G401.6 (cell line): Measurements from ENCODE around the gene ADD3.
"Not testable (repeated sequence)": the region's sequence is repeated elsewhere in the genome, so short reads cannot be mapped to it uniquely, and the experiment has no call there.

Source experiments
- FAIRE-seq: peaks from 2 replicates; lab custom pipeline; 2012; peaks lifted over from hg19 to GRCh38; lab: Jason Lieb, UNC

The ADD3 gene

GRCh38 chr10:110035070-110035921, 27.5 kb downstream of the ADD3 start:
- no peak for FAIRE-seq

GRCh38 chr10:110036640-110037039, 28.9 kb downstream of the ADD3 start:
- no peak for FAIRE-seq

- FAIRE-seq: no peak
Measured at GRCh38 chr10:110039254-110039653, 31.5 kb downstream of the ADD3 start.

- no peak for FAIRE-seq
Measured at GRCh38 chr10:110040108-110040507, 32.3 kb downstream of the ADD3 start.

- FAIRE-seq: no peak
Measured at GRCh38 chr10:110040767-110041478, 33.1 kb downstream of the ADD3 start.

- no peak for FAIRE-seq
Measured at GRCh38 chr10:110041479-110041829, 33.7 kb downstream of the ADD3 start.

- FAIRE-seq: no peak
Measured at GRCh38 chr10:110042181-110042580, 34.4 kb downstream of the ADD3 start.

- no peak for FAIRE-seq
Measured at GRCh38 chr10:110042891-110043290, 35.1 kb downstream of the ADD3 start.

GRCh38 chr10:110044681-110045080, 36.9 kb downstream of the ADD3 start:
- FAIRE-seq: no peak

- no peak for FAIRE-seq
Measured at GRCh38 chr10:110045772-110046171, 38.0 kb downstream of the ADD3 start.

- FAIRE-seq: not testable (repeated sequence)
Measured at GRCh38 chr10:110048145-110048544, 40.4 kb downstream of the ADD3 start.

GRCh38 chr10:110048781-110049180, 41.0 kb downstream of the ADD3 start:
- FAIRE-seq: no peak

- not testable (repeated sequence) for FAIRE-seq
Measured at GRCh38 chr10:110049889-110050591, 42.3 kb downstream of the ADD3 start.

- FAIRE-seq: no peak
Measured at GRCh38 chr10:110051487-110051886, 43.7 kb downstream of the ADD3 start.

- no peak for FAIRE-seq
Measured at GRCh38 chr10:110052916-110053315, 45.1 kb downstream of the ADD3 start.

- no peak for FAIRE-seq
Measured at GRCh38 chr10:110056822-110057221, 49.0 kb downstream of the ADD3 start.

- no peak for FAIRE-seq
Measured at GRCh38 chr10:110057456-110057855, 49.7 kb downstream of the ADD3 start.

- FAIRE-seq: no peak
Measured at GRCh38 chr10:110058212-110058611, 50.4 kb downstream of the ADD3 start.

- no peak for FAIRE-seq
Measured at GRCh38 chr10:110059925-110060324, 52.1 kb downstream of the ADD3 start.

GRCh38 chr10:110061687-110062086, 53.9 kb downstream of the ADD3 start:
- FAIRE-seq: no peak

GRCh38 chr10:110065269-110065668, 57.5 kb downstream of the ADD3 start:
- no peak for FAIRE-seq

- FAIRE-seq: no peak
Measured at GRCh38 chr10:110067960-110068770, 60.4 kb downstream of the ADD3 start.
